GM13977 (cell line): ENCODE measurements around the gene COL9A1.
A peak's percentile ranks its signal among the peaks of the same experiment; 100 is the strongest.
"Not testable (repeated sequence)": the region's sequence is repeated elsewhere in the genome, so short reads cannot be mapped to it uniquely, and the experiment has no call there.

Source experiments
- DNase-seq: peaks from one replicate; pipeline ENCODE4 v3.0.0; 2012; ENCODE audit warnings: low spot score
- in situ Hi-C: fragments of 300-500 bp; cut with MboI; formaldehyde crosslinking; loops from one replicate; pipeline ENCODE4 v1.12.0; 2022; ENCODE audit warnings: low sequenced_read_pairs, low pct_unique_long_range_greater_than_20kb, mixed read lengths, inconsistent platforms; ENCODE audit not compliant: unreplicated experiment
- TF ChIP-seq, protein P1 (sequence below): IDR thresholded peaks from 2 replicates; pipeline ENCODE4 v1.5.1; 2012; ENCODE audit warnings: mild to moderate bottlenecking, control low read depth; ENCODE audit not compliant: insufficient read depth; ENCODE audit errors: extremely low read depth, missing control alignments

COL9A1 gene

GRCh38 chr6:70312165-70312745 lies 9.4 kb upstream of the COL9A1 start:
- DNase-seq: no peak
- TF ChIP-seq, protein P1, sequence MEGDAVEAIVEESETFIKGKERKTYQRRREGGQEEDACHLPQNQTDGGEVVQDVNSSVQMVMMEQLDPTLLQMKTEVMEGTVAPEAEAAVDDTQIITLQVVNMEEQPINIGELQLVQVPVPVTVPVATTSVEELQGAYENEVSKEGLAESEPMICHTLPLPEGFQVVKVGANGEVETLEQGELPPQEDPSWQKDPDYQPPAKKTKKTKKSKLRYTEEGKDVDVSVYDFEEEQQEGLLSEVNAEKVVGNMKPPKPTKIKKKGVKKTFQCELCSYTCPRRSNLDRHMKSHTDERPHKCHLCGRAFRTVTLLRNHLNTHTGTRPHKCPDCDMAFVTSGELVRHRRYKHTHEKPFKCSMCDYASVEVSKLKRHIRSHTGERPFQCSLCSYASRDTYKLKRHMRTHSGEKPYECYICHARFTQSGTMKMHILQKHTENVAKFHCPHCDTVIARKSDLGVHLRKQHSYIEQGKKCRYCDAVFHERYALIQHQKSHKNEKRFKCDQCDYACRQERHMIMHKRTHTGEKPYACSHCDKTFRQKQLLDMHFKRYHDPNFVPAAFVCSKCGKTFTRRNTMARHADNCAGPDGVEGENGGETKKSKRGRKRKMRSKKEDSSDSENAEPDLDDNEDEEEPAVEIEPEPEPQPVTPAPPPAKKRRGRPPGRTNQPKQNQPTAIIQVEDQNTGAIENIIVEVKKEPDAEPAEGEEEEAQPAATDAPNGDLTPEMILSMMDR: no peak
- in situ Hi-C loops: loop anchor here (25.0 kb wide), 1 partner anchor 700 kb away; no protein-coding TSS in a partner anchor

DNA sequence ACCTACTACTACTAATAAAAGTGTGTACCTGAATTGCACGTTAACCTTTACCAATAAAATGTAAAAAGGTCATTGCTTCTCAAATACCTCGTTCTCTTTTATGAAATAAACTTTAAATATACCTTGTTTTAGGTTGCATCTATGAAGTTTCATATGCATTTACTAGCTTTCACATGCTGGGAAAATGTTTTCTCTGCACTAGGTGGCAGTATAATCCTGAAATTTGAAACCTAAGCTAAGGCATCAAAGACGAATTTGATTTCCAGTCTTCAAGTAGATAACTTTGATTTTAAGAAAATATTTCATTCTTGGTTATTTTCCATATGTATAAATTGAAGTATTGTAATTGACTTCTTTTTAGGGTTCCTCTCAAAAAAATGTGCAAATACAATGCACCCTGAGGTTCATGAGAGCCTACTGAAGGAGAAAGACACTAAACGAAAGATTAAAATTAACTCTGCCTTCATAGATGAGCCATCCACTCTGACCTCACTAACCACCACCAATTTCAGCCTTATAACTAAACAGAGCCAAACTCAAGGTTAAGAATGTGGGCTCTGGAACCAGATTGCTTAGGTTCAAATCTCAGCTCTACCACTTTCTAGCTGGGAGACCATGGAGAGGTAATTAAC lies 7.3 kb upstream of the COL9A1 start:
- in situ Hi-C loops: loop anchor here (25.0 kb wide), 1 partner anchor 702 kb away; no protein-coding TSS in a partner anchor
- DNase-seq: no peak
- TF ChIP-seq, protein P1: peak; percentile 62

DNA sequence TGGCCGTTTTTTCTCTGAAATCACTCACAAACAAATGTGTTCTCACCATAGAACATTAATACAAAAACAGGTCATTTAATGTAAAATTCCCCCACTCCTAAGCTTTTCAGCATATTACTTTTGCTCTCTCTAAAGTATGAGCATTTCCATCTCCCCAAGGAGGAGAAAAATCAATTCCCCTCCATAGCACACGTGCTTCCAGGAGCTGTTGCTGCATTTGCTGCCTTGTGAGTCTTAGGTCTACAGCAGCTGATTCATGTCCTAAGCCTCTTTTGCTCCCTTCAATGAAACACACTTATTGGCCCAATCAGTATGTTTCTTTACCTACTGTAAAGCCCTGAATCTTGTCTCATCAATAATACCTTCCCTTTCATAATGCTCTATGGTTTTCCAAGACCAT lies 6.4 kb upstream of the COL9A1 start:
- in situ Hi-C loops: loop anchor here (10.0 to 25.0 kb wide), 2 partner anchors 56 to 703 kb away; no protein-coding TSS in a partner anchor
- TF ChIP-seq, protein P1: no peak
- DNase-seq: no peak

GRCh38 chr6:70308142-70308541 lies 5.3 kb upstream of the COL9A1 start:
- in situ Hi-C loops: loop anchor here (10.0 to 25.0 kb wide), 2 partner anchors 57 to 704 kb away; no protein-coding TSS in a partner anchor
- not testable (repeated sequence) for DNase-seq

DNA sequence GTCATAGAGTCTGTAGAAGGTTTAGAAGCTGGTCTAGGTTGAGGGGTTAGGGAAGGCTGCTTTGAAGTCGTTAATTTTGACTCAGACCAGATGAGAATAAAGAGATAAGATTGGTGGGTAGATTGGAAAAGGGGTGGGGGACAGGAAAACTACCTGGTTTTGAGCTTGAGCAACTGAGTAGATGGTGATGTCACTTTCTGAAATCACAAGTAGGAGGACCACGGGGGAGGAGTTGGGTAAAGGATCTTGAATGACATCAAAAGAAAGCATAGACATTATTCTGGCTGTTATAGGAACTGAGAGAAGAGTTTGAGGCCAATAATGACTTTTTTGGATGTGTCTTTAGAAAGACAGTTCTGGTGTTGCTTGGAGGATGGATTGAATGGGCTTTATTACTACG lies 4.1 kb upstream of the COL9A1 start:
- DNase-seq: no peak
- TF ChIP-seq, protein P1: no peak
- in situ Hi-C loops: loop anchor here (10.0 to 25.0 kb wide), 2 partner anchors 58 to 705 kb away; no protein-coding TSS in a partner anchor

GRCh38 chr6:70304616-70305015 lies 1.7 kb upstream of the COL9A1 start:
- in situ Hi-C loops: loop anchor here (10.0 to 25.0 kb wide), 2 partner anchors 60 to 708 kb away; no protein-coding TSS in a partner anchor
- TF ChIP-seq, protein P1: no peak
- DNase-seq: no peak

DNA sequence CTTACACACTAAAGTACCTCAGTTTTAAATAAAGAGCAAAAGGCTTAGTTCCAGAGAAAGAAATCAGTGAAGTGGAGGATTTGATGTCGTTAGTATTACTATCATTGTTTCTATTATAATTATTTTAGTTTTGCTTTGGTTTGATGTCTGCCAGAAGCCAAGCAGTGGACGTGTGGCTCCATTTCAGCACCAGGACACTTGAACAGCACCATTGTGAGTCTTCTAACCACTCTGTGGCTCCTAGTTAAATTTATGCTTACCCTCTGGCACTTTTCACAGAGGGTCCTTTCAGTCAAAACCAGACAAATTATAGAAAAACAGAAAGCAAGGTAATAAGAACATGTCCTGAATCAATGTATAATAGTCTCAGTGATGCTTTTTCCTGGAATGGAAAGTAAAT lies 3.4 kb downstream of the COL9A1 start:
- in situ Hi-C loops: no loop called here
- DNase-seq: no peak
- TF ChIP-seq, protein P1: no peak
